WTC11 (cell line): Measurements from ENCODE around the gene FBXL2. TPM values are rescaled to one million over a fixed set of nuclear protein-coding genes. Genes with fewer than 3 reads are reported as not detected.
"Not testable (repeated sequence)": the region's sequence is repeated elsewhere in the genome, so short reads cannot be mapped to it uniquely, and the experiment has no call there.

Experiments used
- ATAC-seq: fragments of 200-7000 bp; cut with Tn5 transposase; 2 replicates; pipeline ENCODE4 v1.10.0; 2021; ENCODE audit warnings: mild to moderate bottlenecking, moderate library complexity
- CTCF ChIA-PET: fragments of 300-600 bp; sonication (Branson Sonifier 250); formaldehyde crosslinking; loops from one replicate; lab custom pipeline; 2021; ENCODE audit warnings: antibody characterized with exemption; lab: Charles Lee
- POLR2A ChIA-PET: fragments of 350-600 bp; sonication (Branson Sonifier 250); formaldehyde crosslinking; loops from one replicate; lab custom pipeline; 2021; ENCODE audit warnings: antibody characterized with exemption; lab: Charles Lee
- DNase-seq: peaks from one replicate; pipeline ENCODE4 v3.0.0; 2021; ENCODE audit warnings: low spot score
- H3K27ac Mint-ChIP-seq: 2 replicates; pipeline ENCODE4 v1.8.0; 2021; ENCODE audit warnings: mixed read lengths
- H3K27me3 Mint-ChIP-seq: 2 replicates; pipeline ENCODE4 v1.8.0; 2021; ENCODE audit warnings: low read depth, mild to moderate bottlenecking, moderate library complexity, mixed read lengths
- H3K36me3 Mint-ChIP-seq: 2 replicates; pipeline ENCODE4 v1.8.0; 2021; ENCODE audit warnings: mixed read lengths
- H3K4me1 Mint-ChIP-seq: 2 replicates; pipeline ENCODE4 v1.8.0; 2022; ENCODE audit warnings: mixed read lengths
- H3K4me3 Mint-ChIP-seq: 2 replicates; pipeline ENCODE4 v1.8.0; 2021; ENCODE audit warnings: mild to moderate bottlenecking, moderate library complexity, mixed read lengths
- H3K9me3 Mint-ChIP-seq: 2 replicates; pipeline ENCODE4 v1.8.0; 2021; ENCODE audit warnings: mixed read lengths
- AR ChIP-seq: fragments of 250-450 bp; sonication (Bioruptor Pico); IDR thresholded peaks from 2 replicates; pipeline ENCODE4 v1.9.0; 2021; ENCODE audit warnings: mild to moderate bottlenecking
- ARID4B ChIP-seq: sonication (generic); formaldehyde crosslinking; IDR thresholded peaks from 2 replicates; pipeline ENCODE4 v1.8.0; 2023; ENCODE audit warnings: missing genetic modification reagents, mild to moderate bottlenecking, borderline replicate concordance
- EMX1 ChIP-seq: fragments of 250-450 bp; sonication (Bioruptor Pico); IDR thresholded peaks from 2 replicates; pipeline ENCODE4 v1.8.0; 2021; ENCODE audit warnings: mild to moderate bottlenecking
- MYBL2 ChIP-seq: sonication (generic); formaldehyde crosslinking; IDR thresholded peaks from 2 replicates; pipeline ENCODE4 v1.8.1; 2023; ENCODE audit warnings: mild to moderate bottlenecking, moderate library complexity, missing genetic modification reagents
- ZMAT4 ChIP-seq: fragments of 250-450 bp; sonication (Bioruptor Pico); IDR thresholded peaks from 2 replicates; pipeline ENCODE4 v1.9.0; 2021; ENCODE audit warnings: mild to moderate bottlenecking
- ZNF121 ChIP-seq: sonication (generic); formaldehyde crosslinking; IDR thresholded peaks from 2 replicates; pipeline ENCODE4 v1.8.0; 2023; ENCODE audit warnings: missing genetic modification reagents
- ZNF219 ChIP-seq: sonication (generic); formaldehyde crosslinking; IDR thresholded peaks from 2 replicates; pipeline ENCODE4 v1.8.0; 2023; ENCODE audit warnings: missing genetic modification reagents, mild to moderate bottlenecking, borderline replicate concordance
- ZNF416 ChIP-seq: fragments of 250-450 bp; sonication (Bioruptor Pico); IDR thresholded peaks from 2 replicates; pipeline ENCODE4 v1.9.0; 2021; ENCODE audit warnings: mild to moderate bottlenecking, inconsistent platforms
- ZNF532 ChIP-seq: fragments of 250-450 bp; sonication (Bioruptor Pico); IDR thresholded peaks from 2 replicates; pipeline ENCODE4 v1.9.0; 2021; ENCODE audit warnings: mild to moderate bottlenecking, borderline replicate concordance
- total RNA-seq: library from RNA; stranded (reverse); gene quantifications from 3 replicates; pipeline ENCODE4 v1.2.3, GENCODE V29; 2021

Gene FBXL2
- total RNA-seq, 1 experiment from 2014 or later: 2.9 TPM

GRCh38 chr3:33403756-33404155, 126.5 kb downstream of the FBXL2 start (continued):
- TF ChIP-seq AR (no peak), EMX1 (CRISPR knock-in tag) (no peak)
- TF ChIP-seq, all 79 proteins: peak for 0

GRCh38 chr3:33410816-33411215, 133.6 kb downstream of the FBXL2 start:
- H3K4me1 Mint-ChIP-seq, H3K27me3 Mint-ChIP-seq, POLR2A ChIA-PET, H3K4me3 Mint-ChIP-seq, DNase-seq, ATAC-seq, CTCF ChIA-PET, H3K27ac Mint-ChIP-seq, H3K9me3 Mint-ChIP-seq: not testable (repeated sequence)
- H3K36me3 Mint-ChIP-seq: peaks cover 73% of the 10 kb centered on the region

GRCh38 chr3:33417066-33417673, 139.9 kb downstream of the FBXL2 start:
- POLR2A ChIA-PET: no interaction called here

More at GRCh38 chr3:33417066-33417673, 139.9 kb downstream of the FBXL2 start:
- Mint-ChIP-seq H3K36me3 (peaks cover 66% of the 10 kb centered on the region), H3K27ac (no peak overlapping the region), H3K4me1 (no peaks in the 10 kb centered on the region), H3K27me3 (no peaks in the 10 kb centered on the region), H3K4me3 (no peak overlapping the region), H3K9me3 (peaks cover 4% of the 10 kb centered on the region; the same call in 1 of the 2 replicates)
- DNase-seq (no peak), ATAC-seq (no peak)
- TF ChIP-seq MYBL2 (CRISPR knock-in tag) (no peak), ZMAT4 (no peak), ARID4B (CRISPR knock-in tag) (no peak), ZNF532 (no peak), ZNF416 (CRISPR knock-in tag) (no peak), ZNF121 (CRISPR knock-in tag) (no peak), ZNF219 (CRISPR knock-in tag) (no peak)
- CTCF ChIA-PET: no interaction called here
